Measurements from ENCODE around the gene TMEM117.

- no peak for TF ChIP-seq EZH2 (IDR thresholded peaks at IDR 0.05; ENCODE audit: borderline replicate concordance, insufficient read depth, low read depth, low read length, poor library complexity, severe bottlenecking)
- no peak for TF ChIP-seq CTCF (IDR thresholded peaks at IDR 0.05)
These were observed 531.3 kb downstream of the TMEM117 start for GRCh38 chr12:44367136-44367535.

Measured in B cell (primary cell).